PFSK-1 (cell line): ENCODE results near the gene RSU1.

Experiments used
- POLR2AphosphoS5 ChIP-seq: IDR thresholded peaks from 2 replicates; pipeline ENCODE4 v1.6.1; 2012; ENCODE audit warnings: low read depth, mild to moderate bottlenecking, control low read depth, low read length, moderate library complexity
- TAF1 ChIP-seq: IDR thresholded peaks from 2 replicates; pipeline ENCODE4 v1.6.1; 2012; ENCODE audit warnings: low read length, control low read depth, borderline replicate concordance; ENCODE audit not compliant: insufficient read depth

DNA sequence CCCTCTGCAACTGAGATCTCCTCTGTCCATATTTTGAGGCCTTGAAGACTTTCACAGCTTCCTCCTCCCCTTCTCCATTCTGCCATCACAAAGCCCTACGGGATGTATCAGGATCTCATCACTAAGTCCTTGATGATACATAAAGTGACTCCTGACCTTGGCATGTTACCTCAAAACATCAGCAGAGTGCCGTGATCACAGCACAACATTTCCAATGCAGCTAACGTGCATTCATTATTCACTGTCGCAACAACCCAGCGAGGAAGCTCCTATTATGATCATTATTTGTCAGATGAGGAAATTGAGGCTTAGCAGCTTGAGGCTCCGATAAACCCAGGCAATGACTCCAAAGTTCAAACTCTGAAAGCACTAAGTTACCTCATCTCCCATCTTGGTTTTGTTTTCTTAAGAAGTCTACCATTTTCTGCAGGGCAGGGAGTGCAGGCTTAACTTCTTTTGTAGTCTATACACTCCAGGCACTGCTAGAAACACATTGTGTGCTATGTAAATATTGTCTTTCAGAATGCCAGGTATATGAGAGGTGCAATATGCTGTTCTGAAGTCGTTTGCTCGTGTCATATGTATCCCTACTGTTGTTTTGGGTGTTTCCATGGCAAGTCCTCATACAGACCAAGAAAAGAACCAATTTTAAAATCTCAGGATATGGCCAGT is 215.0 kb downstream of the RSU1 start:
- no peak for TF ChIP-seq POLR2AphosphoS5
- no peak for TF ChIP-seq TAF1
